Measurements from ENCODE around the gene AUTS2.

Gene AUTS2

DNA sequence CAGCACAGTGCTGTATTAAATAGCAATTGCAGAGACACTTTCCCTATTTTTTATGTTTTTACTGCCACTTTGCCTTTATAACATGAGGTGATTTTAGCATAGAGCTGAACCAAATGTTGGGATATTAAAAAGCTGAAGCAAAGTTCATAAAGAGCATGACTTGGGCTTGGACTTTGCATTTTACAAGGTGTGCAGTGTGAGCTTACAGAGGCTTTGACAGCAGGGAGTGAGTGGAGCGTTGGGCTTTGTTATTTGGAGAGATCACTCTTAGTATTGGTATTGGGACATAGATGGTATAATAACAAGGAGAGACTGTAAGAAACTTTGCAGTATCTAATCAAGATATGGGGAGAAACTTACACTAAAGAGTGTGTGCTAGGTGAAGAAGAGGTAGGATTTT is 449.1 kb downstream of the AUTS2 start:
- no peak for DNase-seq

DNA sequence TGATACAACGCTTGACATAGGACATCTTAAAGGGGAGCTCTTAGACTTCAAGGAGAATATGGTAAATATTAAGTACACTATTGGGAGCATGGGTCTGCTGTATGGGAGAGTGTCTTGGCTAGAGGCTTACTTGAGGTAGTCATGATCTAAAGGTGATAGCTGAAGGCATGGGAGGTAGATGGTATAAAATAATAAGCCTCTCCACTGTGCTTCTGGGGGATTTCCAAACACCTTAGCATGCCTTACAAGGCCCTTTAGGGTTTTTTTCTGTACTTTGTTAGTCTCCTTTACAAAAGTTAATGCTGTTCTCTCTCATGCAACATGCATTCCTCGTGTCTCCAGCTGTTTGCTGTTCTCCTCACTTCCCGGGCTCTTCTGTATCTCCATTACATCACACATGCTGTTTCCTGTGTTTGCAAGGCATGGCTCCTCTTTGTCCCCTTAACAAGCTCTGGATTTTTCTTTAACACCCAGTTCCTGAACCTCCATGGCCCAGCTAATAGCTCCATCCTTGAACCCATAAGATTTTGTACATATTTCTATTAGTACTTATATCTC is 449.7 kb downstream of the AUTS2 start:
- no peak for DNase-seq

DNA sequence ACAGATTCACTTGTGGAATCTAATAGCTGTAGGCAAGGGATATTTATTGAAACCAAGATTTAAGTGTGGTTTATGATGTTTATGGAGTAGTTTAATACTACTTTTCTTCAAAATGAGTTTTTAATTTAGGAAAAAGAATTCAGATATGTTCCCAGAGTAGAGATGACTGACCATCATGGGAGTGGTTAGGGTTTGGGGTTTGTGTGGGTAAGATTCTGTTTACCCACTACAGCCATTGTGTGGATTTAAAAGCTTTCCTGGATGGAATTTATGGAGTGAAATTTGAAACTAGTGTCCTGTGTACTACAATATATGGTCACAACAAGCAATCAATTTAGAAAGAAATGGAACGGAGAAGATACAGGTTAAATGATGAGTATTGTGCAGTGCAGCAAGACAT is 453.5 kb downstream of the AUTS2 start:
- no peak for DNase-seq

DNA sequence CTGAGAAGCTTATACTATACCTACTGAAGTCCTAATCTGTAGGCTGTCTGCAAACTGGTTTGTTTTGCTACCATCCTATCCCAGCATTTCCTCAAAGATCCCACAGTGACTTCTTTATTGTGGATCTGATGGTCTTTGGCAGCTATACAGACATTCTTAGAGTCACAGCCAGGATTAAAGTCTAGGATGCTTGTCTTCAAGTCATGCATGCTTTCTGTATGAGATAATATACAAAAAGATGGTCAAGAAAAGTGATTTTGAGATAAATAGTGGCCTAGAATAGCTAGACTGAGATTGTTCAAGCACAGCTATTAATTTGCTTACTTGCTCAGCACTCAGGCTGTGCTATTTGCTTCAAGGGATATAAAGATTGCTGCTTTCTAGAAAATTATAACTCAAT is 454.4 kb downstream of the AUTS2 start:
- no peak for DNase-seq

DNA sequence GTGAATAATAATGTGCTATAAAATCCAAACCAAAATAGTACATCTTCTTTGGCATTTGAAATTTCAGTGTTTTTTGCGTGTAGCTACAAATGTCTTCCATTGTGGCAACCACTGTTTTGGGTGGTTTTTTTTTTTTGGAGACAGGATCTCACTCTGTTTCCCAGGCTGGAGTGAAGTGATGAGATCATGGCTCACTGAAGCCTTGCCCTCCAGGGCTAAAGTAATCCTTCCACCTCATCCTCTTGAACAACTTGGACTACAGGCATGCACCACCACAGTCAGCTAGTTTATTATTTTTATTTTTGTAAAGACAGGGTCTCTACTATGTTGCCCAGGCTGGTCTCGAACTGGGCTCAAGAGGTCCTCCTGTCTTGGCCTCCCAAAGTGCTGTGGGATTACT is 455.1 kb downstream of the AUTS2 start:
- no peak for DNase-seq

DNA sequence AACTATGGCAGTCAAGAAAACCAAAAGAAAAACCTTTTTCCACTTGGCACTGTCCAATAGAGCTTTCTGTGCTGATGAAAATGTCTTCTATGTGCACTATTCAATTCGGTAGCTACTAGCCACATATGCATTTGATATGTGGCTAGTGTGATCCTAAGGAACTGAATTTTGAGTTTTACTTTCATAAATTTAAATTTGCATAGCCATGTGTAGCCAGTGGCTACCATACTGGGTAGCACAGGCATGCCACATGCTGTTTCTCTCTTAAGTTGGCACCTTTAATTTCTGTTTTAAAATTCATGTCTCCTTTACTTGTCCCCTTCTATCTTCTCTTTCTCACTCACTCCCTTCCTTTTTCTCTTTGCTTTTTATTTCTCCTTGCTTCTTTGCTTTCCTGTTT is 455.7 kb downstream of the AUTS2 start:
- DNase-seq, result no peak

DNA sequence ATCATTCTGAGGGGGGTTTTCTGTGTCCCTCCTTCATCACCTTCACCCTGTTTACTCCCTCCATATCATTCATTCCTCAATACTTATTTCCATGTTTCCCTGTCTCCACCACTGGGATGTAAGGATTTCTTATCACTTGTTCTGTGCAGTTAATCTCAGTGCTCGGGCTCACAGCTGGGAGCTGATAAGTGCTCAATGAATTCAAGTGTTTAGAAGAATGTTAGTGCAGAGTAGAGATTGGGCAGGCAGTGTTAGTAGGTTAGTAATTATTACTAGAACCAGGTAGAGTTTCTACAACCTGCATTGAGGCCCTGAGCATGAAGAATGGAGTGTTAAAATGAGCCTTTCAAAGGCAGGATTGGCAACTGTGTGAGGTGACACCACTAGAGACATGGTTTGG is 458.1 kb downstream of the AUTS2 start:
- no peak for DNase-seq

DNA sequence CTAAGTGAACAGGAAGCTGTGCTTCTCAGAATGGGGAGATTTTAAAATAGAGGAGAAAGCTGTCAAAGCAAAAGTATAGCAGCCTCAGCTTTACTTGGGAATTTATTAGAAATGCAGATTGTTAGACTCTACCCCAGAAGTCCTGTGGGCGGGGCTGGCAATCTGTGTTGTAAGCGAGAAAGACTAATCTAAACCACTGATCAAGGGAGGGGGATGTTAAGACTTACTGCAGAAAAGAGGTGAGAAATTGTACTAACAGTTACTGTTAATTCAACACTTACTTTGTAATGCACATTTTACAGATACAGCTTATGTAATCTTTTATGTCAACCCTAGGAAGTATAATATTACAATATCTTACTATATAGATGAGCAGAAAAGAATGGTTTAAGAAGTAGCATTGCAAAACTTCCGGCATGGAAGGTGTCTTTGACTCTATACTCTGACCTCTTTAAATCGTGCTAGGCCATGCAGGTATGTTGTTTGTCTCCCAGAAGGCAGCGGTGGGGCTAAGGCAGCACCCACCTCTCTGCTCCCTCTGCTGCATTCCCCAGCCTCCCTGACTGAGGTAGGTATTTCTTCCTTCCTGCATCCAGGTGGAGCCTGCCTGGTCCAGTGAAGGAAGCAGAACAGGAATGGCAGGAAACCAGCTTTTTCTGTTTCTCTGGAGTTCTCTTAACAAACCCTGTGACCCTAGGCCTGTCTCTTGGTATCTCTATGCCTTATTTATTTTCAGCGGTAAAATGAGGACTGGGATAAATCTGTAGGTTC is 462.2 kb downstream of the AUTS2 start:
- no peak for DNase-seq

DNA sequence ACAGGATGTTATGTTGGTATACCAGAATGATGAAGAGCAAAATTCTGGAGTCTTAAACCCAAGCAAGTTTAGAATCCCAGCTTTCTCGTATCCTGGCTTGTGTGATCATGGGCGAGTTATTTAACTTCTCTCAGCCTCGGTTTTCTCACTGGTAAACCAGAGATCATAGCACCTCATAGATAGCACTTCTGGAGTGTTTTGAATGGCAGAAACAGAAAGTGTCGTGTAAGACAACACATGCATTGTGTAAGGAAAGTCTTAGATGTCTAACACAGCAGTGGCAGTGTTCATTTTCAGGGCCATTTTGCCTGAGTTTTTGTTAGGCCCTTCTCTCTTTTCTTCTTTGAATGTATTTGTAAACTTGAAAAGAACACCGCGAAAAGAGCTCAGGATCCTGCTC is 465.1 kb downstream of the AUTS2 start:
- DNase-seq, result no peak

DNA sequence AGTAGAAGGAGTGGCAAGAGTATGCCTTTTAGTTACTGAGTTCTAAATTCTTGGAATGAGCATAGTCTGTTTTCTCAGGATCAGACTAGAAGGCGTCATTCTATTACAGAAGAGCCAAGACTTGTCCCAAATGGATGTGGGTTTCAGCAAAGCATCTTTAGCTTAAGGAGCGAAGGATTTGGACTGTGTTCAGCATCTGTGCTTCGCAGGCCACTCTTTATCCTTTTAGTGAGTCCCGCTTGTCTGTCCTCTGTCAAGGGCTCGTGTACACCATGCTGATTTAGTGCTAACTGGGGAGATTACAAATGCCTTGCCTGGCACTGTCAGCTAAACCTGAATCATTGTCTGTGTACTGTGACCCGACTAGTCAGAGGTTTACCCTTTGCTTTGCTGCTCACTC is 465.7 kb downstream of the AUTS2 start:
- DNase-seq, result no peak

DNA sequence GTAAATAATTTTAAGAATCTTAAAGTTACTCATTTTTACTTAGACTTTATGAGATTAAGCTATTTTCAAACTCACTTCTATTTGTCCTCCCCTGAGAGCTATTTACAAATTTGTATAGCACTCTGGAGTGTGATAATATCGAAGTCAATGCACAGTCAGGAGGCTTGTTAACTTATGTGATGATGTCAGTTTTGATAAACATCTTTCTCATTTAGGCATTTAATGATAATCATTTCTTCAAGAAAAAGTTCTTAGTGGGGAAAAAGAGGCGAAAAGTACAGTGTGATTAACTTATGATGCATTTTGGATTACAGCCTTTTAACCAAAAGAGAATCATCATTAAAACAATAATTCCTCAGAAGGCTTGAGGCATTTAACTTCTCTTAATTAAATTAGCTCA is 468.6 kb downstream of the AUTS2 start:
- no peak for DNase-seq

DNA sequence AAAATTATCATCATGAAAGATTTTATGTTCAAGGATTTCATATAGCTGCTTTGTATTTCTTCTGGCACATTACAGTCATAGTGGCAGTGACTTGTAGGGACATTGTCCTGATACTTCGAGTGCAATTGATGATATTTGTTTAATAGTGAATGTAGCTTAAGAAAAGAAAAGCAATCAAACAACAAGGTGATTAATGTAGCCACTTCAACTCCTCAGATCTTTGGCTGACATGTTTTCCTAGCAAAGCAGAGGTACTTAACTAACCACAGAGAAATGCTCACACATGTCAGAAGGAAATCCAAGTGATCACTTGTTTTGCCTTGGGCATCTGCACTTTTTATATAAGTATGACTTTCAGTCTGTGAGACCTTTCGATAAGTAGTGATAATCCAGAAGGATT is 470.3 kb downstream of the AUTS2 start:
- DNase-seq, result no peak

DNA sequence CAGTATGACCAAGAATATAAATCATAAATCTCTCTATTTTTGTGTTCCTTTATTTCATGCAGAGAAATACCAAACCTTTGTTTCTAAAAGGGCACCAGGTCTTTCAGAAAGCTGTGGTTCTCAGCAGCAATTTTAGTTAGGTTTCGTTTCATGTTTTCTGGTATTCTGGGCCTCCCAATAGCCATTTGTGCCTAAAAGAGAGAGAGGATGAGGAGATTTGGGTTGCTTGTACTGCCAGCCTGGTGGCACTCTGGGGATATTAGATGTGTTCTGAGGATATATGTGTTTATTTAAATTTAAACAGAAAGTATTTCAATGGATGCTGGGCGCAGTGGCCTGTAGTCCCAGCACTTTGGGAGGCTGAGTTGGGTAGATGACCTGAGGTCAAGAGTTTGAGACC is 471.7 kb downstream of the AUTS2 start:
- DNase-seq, result no peak

DNA sequence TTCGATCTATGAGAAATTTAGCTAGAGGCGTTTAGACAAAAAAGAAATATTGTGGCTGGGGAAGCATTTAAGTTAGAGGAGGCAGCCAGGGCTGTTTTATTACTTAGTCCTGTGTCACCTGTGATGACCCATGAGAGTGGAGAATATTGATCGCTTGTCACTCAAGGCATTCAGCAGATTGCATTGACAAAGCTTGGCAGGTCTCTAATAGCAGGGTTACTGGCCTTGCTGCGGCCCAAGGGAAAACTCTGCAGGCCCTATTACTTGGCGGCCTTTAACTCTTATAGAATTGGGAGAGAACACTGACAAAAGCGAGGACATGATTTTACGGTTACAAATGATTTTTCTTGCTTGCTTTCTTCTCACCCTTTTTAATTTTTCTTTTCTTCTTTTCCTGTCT is 473.5 kb downstream of the AUTS2 start:
- DNase-seq, result no peak

DNA sequence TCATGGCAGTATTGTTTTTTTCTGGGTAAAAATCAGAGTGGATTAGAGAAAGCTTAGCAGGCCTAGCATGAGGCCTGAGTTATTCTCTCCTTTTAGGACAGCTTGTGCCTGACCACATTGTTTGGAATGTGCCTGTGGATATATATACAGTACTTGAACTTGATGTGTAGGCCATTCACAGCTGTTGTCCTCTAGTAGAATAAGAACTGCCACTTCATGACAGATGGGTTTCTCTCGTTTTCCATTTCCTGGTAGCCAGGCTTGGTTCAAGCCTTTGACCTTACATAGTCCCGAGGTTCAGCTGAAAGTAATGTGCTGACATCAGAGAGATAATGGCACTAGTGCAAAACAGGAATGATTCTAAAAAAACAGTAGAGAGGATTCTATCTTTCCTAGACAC is 473.9 kb downstream of the AUTS2 start:
- no peak for DNase-seq

DNA sequence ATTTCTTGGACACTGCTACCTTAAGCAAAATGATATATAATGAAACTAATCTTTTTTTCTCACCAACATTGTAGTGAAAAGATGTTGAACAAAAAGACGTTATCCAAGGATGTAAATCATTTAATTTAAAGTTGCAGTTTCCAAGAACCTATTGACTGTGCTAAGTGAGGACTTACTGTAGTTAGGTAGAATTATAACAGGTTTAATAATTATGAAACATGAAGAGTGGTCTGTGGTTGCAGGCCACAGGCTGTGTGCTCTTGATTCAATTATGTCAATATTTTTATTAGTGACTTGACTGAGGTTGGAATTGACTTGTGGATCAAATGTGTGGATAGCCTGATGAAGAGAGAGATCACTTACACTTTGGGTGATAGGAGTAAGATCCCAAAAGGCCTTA is 478.1 kb downstream of the AUTS2 start:
- DNase-seq, result no peak

DNA sequence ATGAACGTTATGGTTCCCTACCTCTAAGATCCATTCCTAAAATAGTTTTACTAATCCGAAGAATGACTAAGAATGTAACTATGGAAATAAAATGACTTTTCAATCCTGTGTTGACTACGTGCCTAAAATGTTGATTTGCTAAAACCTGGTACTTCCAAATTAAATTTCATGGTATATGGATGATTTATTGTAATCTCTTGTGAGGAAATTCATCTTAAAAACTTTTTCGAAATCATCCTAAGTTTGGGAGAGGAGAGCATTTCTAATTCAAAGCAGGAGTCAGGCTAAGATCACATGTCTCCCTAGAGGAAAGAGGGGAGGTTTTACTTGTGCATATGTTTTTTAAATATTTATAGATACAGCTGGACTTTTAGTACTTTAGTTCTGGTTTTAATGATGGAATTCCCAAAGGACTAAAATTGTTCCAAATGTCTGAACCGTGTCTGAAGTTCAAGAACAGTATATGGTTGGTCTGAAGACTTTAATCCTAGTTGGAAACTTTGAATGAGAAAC is 483.9 kb downstream of the AUTS2 start:
- DNase-seq, result no peak

DNA sequence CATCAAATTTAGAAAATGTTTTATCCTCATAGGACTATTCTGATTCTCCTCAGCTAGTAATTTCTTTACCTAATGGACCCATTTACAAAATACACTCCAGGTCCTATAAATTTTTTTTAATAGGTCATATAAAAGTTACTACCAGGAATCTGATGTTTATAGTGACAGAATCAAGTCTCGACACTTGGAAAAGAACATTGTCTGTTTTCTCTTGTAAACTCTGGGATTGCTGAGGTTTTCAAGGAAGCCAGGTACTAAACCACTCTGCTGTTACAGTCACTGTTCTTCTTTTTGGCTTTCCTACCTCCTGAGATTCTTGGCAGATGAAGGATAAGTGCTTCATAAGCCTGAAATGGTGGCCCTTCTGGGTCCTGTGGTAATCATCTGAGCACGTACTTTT is 493.1 kb downstream of the AUTS2 start:
- DNase-seq, result no peak

DNA sequence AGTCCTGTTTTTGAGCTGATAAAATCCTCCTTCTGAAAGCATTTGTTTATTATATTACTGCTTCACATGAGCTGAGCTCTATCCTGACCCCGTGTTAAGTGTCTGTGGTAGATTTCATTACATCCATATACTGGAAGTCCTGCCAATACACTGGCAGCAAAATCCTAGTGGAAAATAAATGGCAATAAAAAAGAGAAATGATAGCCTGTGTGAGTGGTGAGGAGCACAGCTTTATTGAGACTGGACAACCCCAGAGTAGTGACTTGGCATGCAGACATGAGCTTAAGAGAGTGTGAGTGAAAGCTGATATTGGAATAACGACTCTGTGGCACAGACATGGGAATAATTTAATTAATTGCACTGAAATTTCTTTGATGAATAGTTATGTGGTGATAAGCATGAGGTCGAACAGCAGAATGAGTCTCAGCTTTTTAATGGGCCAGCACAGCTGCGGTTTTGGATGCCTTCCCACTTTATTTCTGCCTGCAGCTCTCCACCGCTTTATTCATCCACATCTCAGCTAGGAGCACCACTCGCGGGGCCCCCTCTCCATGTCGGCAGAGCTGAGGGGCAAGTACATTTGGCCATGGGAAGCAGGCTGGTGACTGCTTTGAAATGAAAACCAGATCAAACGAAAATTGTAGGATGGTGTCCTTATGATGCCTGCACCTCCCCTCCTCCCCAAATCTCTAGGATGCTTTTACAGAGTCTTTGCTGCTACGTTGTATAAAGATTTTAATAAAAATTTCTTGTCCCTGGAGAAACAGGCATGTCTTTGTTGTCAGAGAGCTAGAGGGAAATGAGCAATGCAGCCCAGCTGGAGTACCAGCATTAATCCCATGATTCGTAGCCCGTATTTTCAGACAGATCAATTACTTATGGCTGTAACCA is 494.3 kb downstream of the AUTS2 start:
- DNase-seq, result no peak

DNA sequence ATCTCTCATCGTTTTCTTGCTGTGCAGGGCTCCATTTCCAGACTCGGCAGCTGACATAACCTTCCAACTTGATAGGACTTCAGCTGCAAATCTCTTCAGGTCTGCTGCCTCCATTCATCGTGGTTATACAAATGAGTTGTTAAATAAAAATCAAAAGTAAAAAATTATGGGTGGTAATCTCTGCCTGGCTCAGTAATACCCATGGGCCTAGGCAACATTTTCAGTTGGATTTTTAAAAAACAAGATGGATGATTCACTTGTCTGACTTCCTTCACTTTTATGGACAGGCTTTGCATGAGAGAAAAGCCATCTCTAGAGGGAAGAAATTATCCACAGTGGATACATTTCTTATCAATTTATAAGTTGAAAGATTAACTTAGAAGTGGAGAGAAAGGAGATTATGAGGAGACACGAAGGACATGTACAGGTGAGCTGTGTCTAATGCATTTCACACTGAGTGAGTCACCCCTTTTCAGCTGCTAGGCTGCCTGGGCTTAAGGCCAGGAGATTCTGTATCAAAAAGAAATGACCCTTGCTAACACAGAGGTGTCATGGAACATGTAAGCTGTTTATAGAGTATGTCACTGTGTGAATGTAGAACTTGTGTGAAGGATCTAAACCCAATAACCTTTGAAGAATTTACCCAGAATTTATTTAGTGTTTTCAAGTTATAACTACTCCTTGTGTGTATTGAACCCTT is 495.1 kb downstream of the AUTS2 start:
- no peak for DNase-seq

DNA sequence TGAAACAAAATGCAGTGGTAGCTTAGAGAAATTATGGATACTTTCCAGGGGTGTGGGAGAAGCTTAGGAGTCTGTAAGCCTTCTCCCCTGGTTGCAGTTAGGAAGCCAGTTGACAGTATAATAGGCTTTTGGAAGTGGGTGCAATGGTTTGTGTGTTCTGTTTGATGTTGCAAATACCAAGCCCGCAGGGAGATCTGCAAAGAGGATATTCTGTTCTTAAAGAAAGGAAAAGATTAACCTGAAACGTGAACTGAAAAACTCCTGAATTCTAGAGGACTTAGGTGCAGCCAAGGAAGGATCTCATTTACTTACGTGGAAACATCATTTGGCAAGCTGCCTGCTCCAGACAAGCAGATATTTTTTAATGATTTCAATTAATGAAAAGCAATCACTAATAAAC is 496.6 kb downstream of the AUTS2 start:
- no peak for DNase-seq

DNA sequence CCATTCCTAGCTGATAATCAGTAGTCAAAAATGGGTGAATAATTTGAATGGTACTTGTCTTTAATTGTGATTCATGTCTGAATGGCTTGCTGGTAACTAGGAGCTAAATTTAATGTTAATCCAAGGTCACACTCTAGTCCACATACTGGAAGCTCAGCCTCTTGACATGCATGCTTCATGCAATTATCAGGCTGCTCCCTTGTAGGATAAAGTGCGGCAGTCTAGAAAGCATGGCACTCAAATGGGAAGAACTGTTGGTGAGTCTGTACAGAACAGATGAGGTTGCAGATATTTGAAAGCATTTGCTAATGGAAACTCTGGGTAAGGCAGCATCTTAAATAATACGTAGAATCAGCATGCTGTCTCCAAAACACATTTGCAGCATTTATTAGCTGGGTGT is 499.4 kb downstream of the AUTS2 start:
- no peak for DNase-seq

DNA sequence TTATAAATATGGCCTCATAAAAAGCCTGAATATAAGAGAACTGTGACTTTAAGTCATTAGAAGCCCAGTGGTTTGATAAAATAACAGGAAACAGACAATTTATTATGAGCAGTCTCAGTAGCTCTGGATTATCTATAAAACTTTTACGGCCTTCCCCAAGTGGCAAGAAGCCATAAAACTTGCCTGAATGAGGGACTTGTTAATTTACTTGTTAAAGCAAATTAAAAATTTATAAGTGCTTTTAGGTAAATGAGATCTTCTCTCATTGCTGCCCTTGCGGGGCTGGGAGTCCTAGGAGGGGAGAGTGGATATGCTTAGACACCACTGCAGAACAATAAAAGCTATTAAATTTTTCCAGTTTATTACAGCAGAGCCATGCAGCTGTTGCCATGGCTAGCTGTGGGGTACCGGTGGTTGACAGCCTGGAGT is 499.9 kb downstream of the AUTS2 start:
- no peak for DNase-seq

All from activated effector memory CD4-positive, alpha-beta T cell treated with anti-CD3 and anti-CD28 coated beads, Interleukin-2, amount 50 U/mL, for 16 hours (primary cell).